Measurements from ENCODE around the gene NDUFAF8. TPM values are rescaled to one million over a fixed set of nuclear protein-coding genes. Genes with fewer than 3 reads are reported as not detected.

NDUFAF8 gene
- polyA plus RNA-seq, 1 donor from 2014 or later = 76.4 TPM

GRCh38 chr17:81247339-81247990 lies 8.3 kb downstream of the NDUFAF8 start:
- H4K20me1 ChIP-seq (ENCODE audit: insufficient read depth) = no peaks in the 10 kb centered on the region
- no peak overlapping the region for H3K27ac ChIP-seq (ENCODE audit: low read length)
- H3K9ac ChIP-seq (ENCODE audit: low read length) = no peak overlapping the region
- no peaks in the 10 kb centered on the region for H3F3A ChIP-seq (ENCODE audit: insufficient read depth, low read length, poor library complexity, severe bottlenecking)
- no peaks in the 10 kb centered on the region for H3K79me2 ChIP-seq (replicated peaks; ENCODE audit: insufficient read depth, low read length)
- no peak for TF ChIP-seq RAD21 (conservative IDR thresholded peaks at IDR 0.05)
- no peak for TF ChIP-seq TAF1 (IDR thresholded peaks at IDR 0.05; ENCODE audit: low read depth)
- TF ChIP-seq MXI1 (conservative IDR thresholded peaks at IDR 0.05; ENCODE audit: poor library complexity, severe bottlenecking) = no peak
- no peak overlapping the region for H3K4me2 ChIP-seq (ENCODE audit: low read length)
- no peaks in the 10 kb centered on the region for H3K27me3 ChIP-seq (ENCODE audit: insufficient read depth, low read depth, low read length)
- H3K9me3 ChIP-seq (ENCODE audit: low read length) = no peaks in the 10 kb centered on the region
- no peaks in the 10 kb centered on the region for H3K9me2 ChIP-seq (ENCODE audit: insufficient read depth, low read length)
- H2AFZ ChIP-seq (ENCODE audit: low read depth, low read length) = no peak overlapping the region
- H3K4me3 ChIP-seq (ENCODE audit: low read length) = no peak overlapping the region
- H3K36me3 ChIP-seq (ENCODE audit: insufficient read depth, low read length) = no peaks in the 10 kb centered on the region

- Histone ChIP-seq H4K20me1 (ENCODE audit: insufficient read depth) (no peaks in the 10 kb centered on the region), H3K36me3 (ENCODE audit: insufficient read depth, low read length) (no peaks in the 10 kb centered on the region), H3K4me2 (ENCODE audit: low read length) (no peak overlapping the region), H3K9me3 (ENCODE audit: low read length) (no peaks in the 10 kb centered on the region), H2AFZ (ENCODE audit: low read depth, low read length) (no peak overlapping the region), H3K27ac (ENCODE audit: low read length) (no peak overlapping the region), H3K27me3 (ENCODE audit: insufficient read depth, low read depth, low read length) (no peaks in the 10 kb centered on the region), H3K79me2 (replicated peaks; ENCODE audit: insufficient read depth, low read length) (no peaks in the 10 kb centered on the region), H3K4me3 (ENCODE audit: low read length) (no peak overlapping the region), H3K9ac (ENCODE audit: low read length) (no peak overlapping the region), H3F3A (ENCODE audit: insufficient read depth, low read length, poor library complexity, severe bottlenecking) (no peaks in the 10 kb centered on the region), H3K9me2 (ENCODE audit: insufficient read depth, low read length) (no peaks in the 10 kb centered on the region)
- TF ChIP-seq EZH2 (IDR thresholded peaks at IDR 0.05; ENCODE audit: borderline replicate concordance, insufficient read depth, low read length, poor library complexity, severe bottlenecking) = no peak
- TF ChIP-seq REST (IDR thresholded peaks at IDR 0.05; ENCODE audit: borderline replicate concordance) = no peak
- no peak for TF ChIP-seq EP300 (conservative IDR thresholded peaks at IDR 0.05; ENCODE audit: poor library complexity, severe bottlenecking)
- TF ChIP-seq MXI1 (conservative IDR thresholded peaks at IDR 0.05; ENCODE audit: poor library complexity, severe bottlenecking) = no peak
Measured at GRCh38 chr17:81248649-81249048, 9.5 kb downstream of the NDUFAF8 start.

- H2AFZ ChIP-seq (ENCODE audit: low read depth, low read length) = no peak overlapping the region
- no peaks in the 10 kb centered on the region for H3K9me3 ChIP-seq (ENCODE audit: low read length)
- H3K27me3 ChIP-seq (ENCODE audit: insufficient read depth, low read depth, low read length) = no peaks in the 10 kb centered on the region
- TF ChIP-seq RAD21 (conservative IDR thresholded peaks at IDR 0.05) (no peak), TAF1 (IDR thresholded peaks at IDR 0.05; ENCODE audit: low read depth) (no peak), SMC3 (conservative IDR thresholded peaks at IDR 0.05; ENCODE audit: poor library complexity) (no peak), CTCF (IDR thresholded peaks at IDR 0.05; ENCODE audit: poor library complexity, severe bottlenecking) (no peak), POLR2AphosphoS5 (IDR thresholded peaks at IDR 0.05) (no peak), EP300 (conservative IDR thresholded peaks at IDR 0.05; ENCODE audit: poor library complexity, severe bottlenecking) (no peak), REST (IDR thresholded peaks at IDR 0.05; ENCODE audit: borderline replicate concordance) (no peak), MXI1 (conservative IDR thresholded peaks at IDR 0.05; ENCODE audit: poor library complexity, severe bottlenecking) (no peak)
- H3K27ac ChIP-seq (ENCODE audit: low read length) = no peak overlapping the region
- H3K9ac ChIP-seq (ENCODE audit: low read length) = no peak overlapping the region
- no peaks in the 10 kb centered on the region for H3K9me2 ChIP-seq (ENCODE audit: insufficient read depth, low read length)
- no peaks in the 10 kb centered on the region for H3K79me2 ChIP-seq (replicated peaks; ENCODE audit: insufficient read depth, low read length)
- no peak overlapping the region for H3K4me2 ChIP-seq (ENCODE audit: low read length)
- no peak overlapping the region for H3K4me3 ChIP-seq (ENCODE audit: low read length)
- H4K20me1 ChIP-seq (ENCODE audit: insufficient read depth) = no peaks in the 10 kb centered on the region
- H3K36me3 ChIP-seq (ENCODE audit: insufficient read depth, low read length) = no peaks in the 10 kb centered on the region
- no peaks in the 10 kb centered on the region for H3F3A ChIP-seq (ENCODE audit: insufficient read depth, low read length, poor library complexity, severe bottlenecking)
Measured at GRCh38 chr17:81249223-81250040, 10.3 kb downstream of the NDUFAF8 start.

All from neural cell (in vitro differentiated cells).